Measurements from ENCODE around the gene CRYL1.

The CRYL1 gene

DNA sequence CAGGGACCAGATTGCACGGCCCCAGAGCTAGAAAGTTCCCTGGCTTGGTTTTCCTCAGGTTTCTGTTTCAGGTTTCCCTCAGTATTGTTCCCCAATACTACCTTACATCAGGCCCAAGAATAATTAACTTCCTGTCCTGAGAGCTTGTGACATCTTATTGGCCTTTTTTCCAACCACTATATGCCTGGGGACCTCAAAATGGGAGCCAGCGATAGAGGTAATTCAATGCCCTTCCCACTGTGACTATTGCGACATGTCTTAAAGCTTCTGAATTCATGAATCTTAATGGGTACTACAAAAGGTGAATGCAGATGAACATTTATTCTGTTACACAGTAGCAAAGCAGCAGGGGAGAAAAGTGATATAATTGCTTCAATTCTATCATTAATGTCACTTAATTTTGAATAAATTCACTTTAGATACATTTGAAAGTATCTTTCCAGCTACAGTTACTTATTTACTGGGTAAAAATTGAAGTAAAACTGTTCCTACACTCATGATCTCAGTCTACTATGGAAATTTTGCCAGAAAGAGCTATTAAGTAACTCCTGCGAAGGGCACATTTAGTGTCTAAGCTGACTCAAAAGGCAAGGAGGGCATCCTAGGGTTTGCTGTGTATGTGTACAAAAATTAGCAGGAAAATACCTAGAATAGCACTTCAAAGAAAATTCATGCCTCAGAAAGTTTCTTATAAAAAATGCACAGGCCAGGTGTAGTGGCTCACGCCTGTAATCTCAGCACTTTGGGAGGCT lies 4.1 kb downstream of the CRYL1 start:
- Histone ChIP-seq H3K4me1 (ENCODE audit: control insufficient read depth, insufficient read depth, low read length) (peaks cover 18% of the 10 kb centered on the region), H3K27me3 (ENCODE audit: control insufficient read depth, insufficient read depth, low read length) (no peaks in the 10 kb centered on the region), H3K9me3 (ENCODE audit: control insufficient read depth, low read length) (no peaks in the 10 kb centered on the region), H3K4me3 (ENCODE audit: low read length) (no peak overlapping the region), H3K36me3 (ENCODE audit: control insufficient read depth, insufficient read depth, low read length) (no peaks in the 10 kb centered on the region), H3K9ac (ENCODE audit: low read length) (no peak overlapping the region)

DNA sequence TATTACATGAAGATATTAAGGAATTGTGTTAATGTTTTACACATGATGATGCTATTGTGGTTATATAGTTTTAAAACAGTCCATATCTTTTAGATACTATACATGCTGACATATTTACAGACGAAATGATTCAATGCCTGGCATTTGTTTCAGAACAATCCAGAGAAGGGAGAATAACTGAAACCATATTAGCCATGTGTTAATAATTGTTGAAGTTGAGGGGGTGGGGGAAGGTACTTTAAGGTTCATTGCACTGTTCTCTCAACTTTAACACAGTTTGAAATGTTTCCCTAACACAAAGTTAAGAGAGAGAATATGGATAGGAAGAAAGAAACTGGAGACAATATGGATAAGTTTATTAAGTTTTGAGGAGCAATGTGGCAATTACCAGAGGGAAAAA lies 5.8 kb downstream of the CRYL1 start:
- no peak overlapping the region for H3K9ac ChIP-seq (ENCODE audit: low read length)
- H3K4me1 ChIP-seq (ENCODE audit: control insufficient read depth, insufficient read depth, low read length): peaks cover 13% of the 10 kb centered on the region
- H3K36me3 ChIP-seq (ENCODE audit: control insufficient read depth, insufficient read depth, low read length): no peaks in the 10 kb centered on the region
- no peaks in the 10 kb centered on the region for H3K27me3 ChIP-seq (ENCODE audit: control insufficient read depth, insufficient read depth, low read length)
- no peak overlapping the region for H3K4me3 ChIP-seq (ENCODE audit: low read length)
- H3K9me3 ChIP-seq (ENCODE audit: control insufficient read depth, low read length): no peaks in the 10 kb centered on the region

DNA sequence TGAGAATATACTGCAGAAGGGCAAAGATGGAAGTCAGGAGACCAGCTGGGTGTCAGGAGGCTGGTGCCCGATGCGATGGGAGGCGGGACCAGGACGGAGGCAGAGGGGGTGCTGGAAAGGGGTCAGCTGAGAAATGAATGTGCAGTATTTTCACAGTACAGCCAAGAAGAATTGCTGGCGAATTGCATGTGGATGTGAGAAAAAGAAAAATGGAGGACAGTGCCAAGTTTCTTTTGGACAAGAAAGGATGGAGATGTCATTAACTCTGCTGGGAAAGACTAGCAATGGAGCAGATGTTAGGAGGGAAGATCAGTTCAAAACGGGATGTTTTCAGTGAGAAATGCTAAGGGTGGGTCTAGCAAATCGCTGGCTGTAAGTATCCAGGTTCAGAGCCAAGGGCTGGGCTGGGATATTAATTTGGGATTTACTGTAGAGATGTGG lies 7.0 kb downstream of the CRYL1 start:
- H3K36me3 ChIP-seq (ENCODE audit: control insufficient read depth, insufficient read depth, low read length): no peaks in the 10 kb centered on the region
- H3K4me1 ChIP-seq (ENCODE audit: control insufficient read depth, insufficient read depth, low read length): peaks cover 6% of the 10 kb centered on the region
- H3K27me3 ChIP-seq (ENCODE audit: control insufficient read depth, insufficient read depth, low read length): no peaks in the 10 kb centered on the region
- no peak overlapping the region for H3K4me3 ChIP-seq (ENCODE audit: low read length)
- H3K9ac ChIP-seq (ENCODE audit: low read length): no peak overlapping the region
- no peaks in the 10 kb centered on the region for H3K9me3 ChIP-seq (ENCODE audit: control insufficient read depth, low read length)

DNA sequence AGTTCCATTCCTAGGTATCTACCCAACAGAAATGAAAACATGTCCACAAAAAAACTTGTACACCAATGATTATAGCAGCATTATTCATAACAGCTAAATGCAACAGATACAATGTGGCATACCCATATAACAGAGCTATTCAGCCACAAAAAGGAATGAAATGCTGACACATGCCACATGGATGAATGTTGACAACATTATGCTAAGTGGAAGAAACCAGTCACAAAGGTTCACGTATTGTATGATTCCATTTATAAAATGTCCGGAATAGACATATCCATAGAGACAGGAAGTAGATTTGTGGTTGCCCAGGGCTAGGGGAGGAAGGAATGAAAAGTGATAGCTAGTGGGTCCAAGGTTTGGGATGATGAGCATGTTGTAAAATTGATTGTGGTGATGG lies 10.8 kb downstream of the CRYL1 start:
- Histone ChIP-seq H3K27me3 (ENCODE audit: control insufficient read depth, insufficient read depth, low read length) (no peaks in the 10 kb centered on the region), H3K4me3 (ENCODE audit: low read length) (no peak overlapping the region), H3K36me3 (ENCODE audit: control insufficient read depth, insufficient read depth, low read length) (no peaks in the 10 kb centered on the region), H3K9me3 (ENCODE audit: control insufficient read depth, low read length) (no peaks in the 10 kb centered on the region), H3K4me1 (ENCODE audit: control insufficient read depth, insufficient read depth, low read length) (no peaks in the 10 kb centered on the region), H3K9ac (ENCODE audit: low read length) (no peak overlapping the region)

DNA sequence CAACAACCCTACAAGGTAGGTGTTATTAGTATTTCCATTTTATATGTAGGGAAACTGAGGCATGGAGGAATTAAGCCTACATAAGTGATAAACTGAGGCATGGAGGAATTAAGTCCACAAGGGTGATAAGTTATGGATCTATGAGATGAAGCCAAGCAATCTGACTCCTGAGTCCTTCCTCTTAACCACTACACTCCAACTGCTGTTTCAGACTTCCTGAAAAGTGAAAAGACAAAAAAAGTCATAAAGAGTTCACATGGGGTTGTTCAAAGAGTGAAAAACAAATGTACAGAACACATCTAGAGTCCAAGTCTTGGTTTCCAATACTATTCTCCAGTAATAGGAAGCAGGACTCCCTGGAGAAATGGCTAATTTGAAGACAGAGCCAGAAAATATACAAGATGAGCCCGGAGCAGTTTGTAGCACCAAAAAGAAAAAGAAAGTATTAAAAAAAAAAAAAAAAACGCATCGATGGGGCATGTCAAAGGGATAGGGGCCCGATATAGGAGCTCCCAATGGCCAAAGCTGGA lies 12.1 kb downstream of the CRYL1 start:
- no peak overlapping the region for H3K4me3 ChIP-seq (ENCODE audit: low read length)
- H3K27me3 ChIP-seq (ENCODE audit: control insufficient read depth, insufficient read depth, low read length): no peaks in the 10 kb centered on the region
- no peak overlapping the region for H3K9ac ChIP-seq (ENCODE audit: low read length)
- H3K9me3 ChIP-seq (ENCODE audit: control insufficient read depth, low read length): no peaks in the 10 kb centered on the region
- H3K4me1 ChIP-seq (ENCODE audit: control insufficient read depth, insufficient read depth, low read length): no peaks in the 10 kb centered on the region
- no peaks in the 10 kb centered on the region for H3K36me3 ChIP-seq (ENCODE audit: control insufficient read depth, insufficient read depth, low read length)

DNA sequence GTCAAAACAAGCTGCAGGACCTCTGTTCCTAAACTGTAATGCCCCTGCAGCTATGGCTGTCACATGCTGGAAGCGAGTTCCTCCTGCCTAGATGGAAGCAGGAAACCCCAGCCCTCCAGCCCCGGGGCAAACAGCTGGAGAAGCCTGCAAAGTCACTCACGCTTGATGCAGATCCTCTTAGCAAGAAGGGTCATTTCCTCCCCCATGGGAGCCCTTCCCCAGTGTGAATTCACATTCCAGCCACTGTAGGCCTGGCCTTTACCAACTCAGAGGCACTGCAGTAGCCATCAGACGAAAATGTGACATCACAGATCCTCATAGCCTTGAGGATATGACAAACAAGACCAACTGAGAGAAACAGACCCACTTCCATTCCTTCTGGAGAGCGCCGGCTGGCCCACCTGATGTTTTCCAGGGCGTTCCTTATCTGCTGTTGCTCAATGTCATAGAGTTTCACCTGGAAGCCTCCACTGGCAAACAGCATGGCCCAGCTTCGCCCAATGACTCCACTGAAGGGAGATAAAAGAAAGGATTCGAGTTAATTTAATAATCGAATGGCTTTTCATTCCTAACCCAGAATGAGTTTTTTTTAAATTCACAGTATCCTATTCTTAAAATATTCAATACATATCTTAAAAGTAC lies 13.5 kb downstream of the CRYL1 start:
- Histone ChIP-seq H3K27me3 (ENCODE audit: control insufficient read depth, insufficient read depth, low read length) (no peaks in the 10 kb centered on the region), H3K9ac (ENCODE audit: low read length) (no peak overlapping the region), H3K36me3 (ENCODE audit: control insufficient read depth, insufficient read depth, low read length) (no peaks in the 10 kb centered on the region), H3K4me1 (ENCODE audit: control insufficient read depth, insufficient read depth, low read length) (no peaks in the 10 kb centered on the region), H3K4me3 (ENCODE audit: low read length) (no peak overlapping the region), H3K9me3 (ENCODE audit: control insufficient read depth, low read length) (no peaks in the 10 kb centered on the region)

DNA sequence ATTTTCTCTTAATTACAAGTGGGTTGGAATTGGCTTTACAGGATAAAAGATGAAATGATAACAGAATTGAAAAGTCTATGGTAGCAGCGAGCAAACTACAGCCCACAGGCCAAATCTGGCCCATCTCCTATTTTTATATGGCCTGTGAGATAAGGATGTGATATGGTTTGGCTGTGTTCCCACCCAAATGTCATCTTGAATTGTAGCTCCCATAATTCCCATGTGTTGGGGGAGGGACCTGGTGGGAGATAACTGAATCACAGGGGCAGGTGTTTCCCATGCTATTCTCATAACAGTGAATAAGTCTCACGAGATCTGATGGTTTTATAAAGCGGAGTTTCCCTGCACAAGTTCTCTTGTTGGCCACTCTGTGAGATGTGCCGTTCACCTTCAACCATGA lies 19.0 kb downstream of the CRYL1 start:
- peaks cover 2% of the 10 kb centered on the region for H3K36me3 ChIP-seq (ENCODE audit: control insufficient read depth, insufficient read depth, low read length)
- no peaks in the 10 kb centered on the region for H3K9me3 ChIP-seq (ENCODE audit: control insufficient read depth, low read length)
- H3K27me3 ChIP-seq (ENCODE audit: control insufficient read depth, insufficient read depth, low read length): no peaks in the 10 kb centered on the region
- H3K4me1 ChIP-seq (ENCODE audit: control insufficient read depth, insufficient read depth, low read length): no peaks in the 10 kb centered on the region
- H3K4me3 ChIP-seq (ENCODE audit: low read length): no peak overlapping the region
- H3K9ac ChIP-seq (ENCODE audit: low read length): no peak overlapping the region

- H3K9ac ChIP-seq (ENCODE audit: low read length): no peak overlapping the region
- no peaks in the 10 kb centered on the region for H3K27me3 ChIP-seq (ENCODE audit: control insufficient read depth, insufficient read depth, low read length)
- no peak overlapping the region for H3K4me3 ChIP-seq (ENCODE audit: low read length)
- H3K9me3 ChIP-seq (ENCODE audit: control insufficient read depth, low read length): no peaks in the 10 kb centered on the region
- peaks cover 5% of the 10 kb centered on the region for H3K36me3 ChIP-seq (ENCODE audit: control insufficient read depth, insufficient read depth, low read length)
- H3K4me1 ChIP-seq (ENCODE audit: control insufficient read depth, insufficient read depth, low read length): no peaks in the 10 kb centered on the region
Observed at GRCh38 chr13:20505405-20506366, 20.0 kb downstream of the CRYL1 start.

DNA sequence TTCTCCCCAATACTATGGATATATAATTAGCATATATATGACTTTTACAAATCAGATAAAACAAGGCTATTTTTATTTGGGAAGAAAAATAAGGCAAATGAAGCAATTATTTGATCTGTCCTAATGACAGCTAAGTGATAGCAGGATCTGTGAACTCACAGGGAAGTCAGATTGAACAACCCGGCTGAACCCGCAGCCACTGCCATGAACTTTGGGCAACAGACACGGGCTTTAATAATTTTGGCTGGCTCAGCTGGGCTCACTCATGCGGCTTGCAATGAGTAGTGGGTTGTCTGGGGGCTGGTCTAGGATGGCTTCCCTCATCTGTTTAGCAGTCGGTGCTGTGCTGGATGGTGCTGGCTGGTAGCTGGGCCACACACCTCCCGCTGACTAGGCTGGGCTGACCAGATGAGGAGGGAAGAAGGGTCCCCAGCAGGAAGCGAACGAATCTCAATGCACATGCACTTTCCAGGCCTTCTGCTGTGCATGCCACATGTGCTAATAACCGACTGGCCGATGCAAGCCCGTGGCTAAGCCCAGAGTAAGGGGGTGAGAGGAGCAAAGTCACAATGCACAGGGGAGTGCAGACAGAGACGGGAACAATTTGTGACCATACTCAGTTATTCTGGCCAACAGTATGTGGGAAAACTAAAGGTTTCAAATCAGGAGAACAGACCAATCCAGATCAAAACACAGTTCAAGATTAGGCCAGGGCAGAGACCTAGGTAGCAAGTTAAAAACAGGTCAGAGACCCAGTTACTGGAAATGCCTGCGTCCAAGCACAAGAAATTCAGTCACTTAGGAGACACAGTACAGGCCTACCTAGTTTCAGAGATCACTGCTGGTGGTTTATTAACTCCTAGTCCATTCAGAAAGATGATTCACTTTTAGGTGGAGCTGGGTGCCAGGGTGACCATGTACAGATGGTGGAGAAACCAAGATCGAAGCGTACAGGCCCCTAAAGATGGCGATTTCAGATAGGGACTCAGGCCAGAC lies 22.3 kb downstream of the CRYL1 start:
- H3K9ac ChIP-seq (ENCODE audit: low read length): no peak overlapping the region
- peaks cover 5% of the 10 kb centered on the region for H3K36me3 ChIP-seq (ENCODE audit: control insufficient read depth, insufficient read depth, low read length)

GRCh38 chr13:20501592-20501991 lies 24.1 kb downstream of the CRYL1 start:
- no peaks in the 10 kb centered on the region for H3K4me1 ChIP-seq (ENCODE audit: control insufficient read depth, insufficient read depth, low read length)
- no peaks in the 10 kb centered on the region for H3K9me3 ChIP-seq (ENCODE audit: control insufficient read depth, low read length)
- no peaks in the 10 kb centered on the region for H3K27me3 ChIP-seq (ENCODE audit: control insufficient read depth, insufficient read depth, low read length)
- peaks cover 5% of the 10 kb centered on the region for H3K36me3 ChIP-seq (ENCODE audit: control insufficient read depth, insufficient read depth, low read length)
- no peak overlapping the region for H3K9ac ChIP-seq (ENCODE audit: low read length)
- no peak overlapping the region for H3K4me3 ChIP-seq (ENCODE audit: low read length)

More for the DNA sequence above, 22.3 kb downstream of the CRYL1 start:
- Histone ChIP-seq H3K27me3 (ENCODE audit: control insufficient read depth, insufficient read depth, low read length) (no peaks in the 10 kb centered on the region), H3K4me3 (ENCODE audit: low read length) (no peak overlapping the region), H3K4me1 (ENCODE audit: control insufficient read depth, insufficient read depth, low read length) (no peaks in the 10 kb centered on the region), H3K9me3 (ENCODE audit: control insufficient read depth, low read length) (no peaks in the 10 kb centered on the region)

DNA sequence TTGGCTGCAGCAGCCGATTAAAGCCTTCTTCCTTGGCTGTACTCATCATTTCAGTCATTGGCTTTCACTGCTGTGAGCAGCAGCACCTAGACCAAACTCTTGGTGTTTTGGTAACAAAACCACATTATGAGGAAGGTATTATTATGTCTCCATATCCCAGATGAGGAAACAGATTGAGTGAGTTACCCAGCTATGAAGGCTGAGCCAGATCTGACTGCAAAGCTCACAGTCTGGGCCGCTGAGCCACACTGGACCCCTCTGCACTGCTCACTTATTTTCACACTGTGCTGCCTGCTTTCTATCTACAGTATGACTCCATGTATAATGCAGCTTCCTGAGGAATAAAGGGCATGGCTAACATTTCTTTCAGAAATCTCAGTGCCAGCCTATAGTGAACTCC lies 24.5 kb downstream of the CRYL1 start:
- Histone ChIP-seq H3K4me1 (ENCODE audit: control insufficient read depth, insufficient read depth, low read length) (no peaks in the 10 kb centered on the region), H3K9ac (ENCODE audit: low read length) (no peak overlapping the region), H3K36me3 (ENCODE audit: control insufficient read depth, insufficient read depth, low read length) (peaks cover 5% of the 10 kb centered on the region), H3K27me3 (ENCODE audit: control insufficient read depth, insufficient read depth, low read length) (no peaks in the 10 kb centered on the region), H3K4me3 (ENCODE audit: low read length) (no peak overlapping the region), H3K9me3 (ENCODE audit: control insufficient read depth, low read length) (no peaks in the 10 kb centered on the region)
